ENCODE results near the gene TMCC1.
A peak's percentile ranks its signal among the peaks of the same experiment; 100 is the strongest.
"Not testable (repeated sequence)": the region's sequence is repeated elsewhere in the genome, so short reads cannot be mapped to it uniquely, and the experiment has no call there.

The TMCC1 gene

GRCh38 chr3:129834580-129834979 lies 58.9 kb downstream of the TMCC1 start:
- DNase-seq, result no peak

- DNase-seq, result not testable (repeated sequence)
Measured at GRCh38 chr3:129831942-129832341, 61.6 kb downstream of the TMCC1 start.

- DNase-seq, result no peak
Measured at GRCh38 chr3:129831503-129831902, 62.0 kb downstream of the TMCC1 start.

- DNase-seq, result peak in 1 of 2 donors; percentile 22
Measured at GRCh38 chr3:129829640-129830039, 63.9 kb downstream of the TMCC1 start.

- DNase-seq, result peak in 1 of 2 donors; percentile 6
Measured at GRCh38 chr3:129827765-129828164, 65.7 kb downstream of the TMCC1 start.

GRCh38 chr3:129824926-129825541 lies 68.5 kb downstream of the TMCC1 start:
- peak; percentile 36 to 55 for DNase-seq

GRCh38 chr3:129822679-129823078 lies 70.8 kb downstream of the TMCC1 start:
- DNase-seq, result no peak

- DNase-seq, result no peak
Measured at GRCh38 chr3:129822241-129822640, 71.3 kb downstream of the TMCC1 start.

GRCh38 chr3:129820587-129820986 lies 72.9 kb downstream of the TMCC1 start:
- no peak for DNase-seq

- DNase-seq, result no peak
Measured at GRCh38 chr3:129812589-129812988, 80.9 kb downstream of the TMCC1 start.

- DNase-seq, result no peak
Measured at GRCh38 chr3:129809297-129809696, 84.2 kb downstream of the TMCC1 start.

GRCh38 chr3:129796146-129796545 lies 97.4 kb downstream of the TMCC1 start:
- DNase-seq, result no peak

- DNase-seq, result no peak
Measured at GRCh38 chr3:129795186-129796010, 98.1 kb downstream of the TMCC1 start.

GRCh38 chr3:129794311-129795185 lies 99.0 kb downstream of the TMCC1 start:
- no peak for DNase-seq

- DNase-seq, result no peak
Measured at GRCh38 chr3:129793942-129794310, 99.6 kb downstream of the TMCC1 start.

- no peak for DNase-seq
Measured at GRCh38 chr3:129793319-129793718, 100.2 kb downstream of the TMCC1 start.

GRCh38 chr3:129783470-129783869 lies 110.0 kb downstream of the TMCC1 start:
- no peak for DNase-seq

GRCh38 chr3:129778871-129779270 lies 114.6 kb downstream of the TMCC1 start:
- DNase-seq, result no peak

GRCh38 chr3:129777806-129778205 lies 115.7 kb downstream of the TMCC1 start:
- no peak for DNase-seq

GRCh38 chr3:129775870-129776269 lies 117.6 kb downstream of the TMCC1 start:
- no peak for DNase-seq

- no peak for DNase-seq
Measured at GRCh38 chr3:129773691-129774663, 119.5 kb downstream of the TMCC1 start.

GRCh38 chr3:129770604-129771003 lies 122.9 kb downstream of the TMCC1 start:
- no peak for DNase-seq
